Ishikawa (cell line): ENCODE measurements around the gene GDF10.

Experiments
- CEBPB ChIP-seq: IDR thresholded peaks from 2 replicates; pipeline ENCODE4 v1.6.1; 2012
- EGR1 ChIP-seq: IDR thresholded peaks from 2 replicates; pipeline ENCODE4 v1.6.1; 2012
- EP300 ChIP-seq: IDR thresholded peaks from 2 replicates; pipeline ENCODE4 v1.6.1; 2012; ENCODE audit warnings: borderline replicate concordance
- FOXM1 ChIP-seq: IDR thresholded peaks from 2 replicates; pipeline ENCODE4 v1.6.1; 2012; ENCODE audit warnings: low read depth, borderline replicate concordance
- NFIC ChIP-seq: IDR thresholded peaks from 2 replicates; pipeline ENCODE4 v1.6.1; 2012
- RAD21 ChIP-seq: IDR thresholded peaks from 2 replicates; pipeline ENCODE4 v1.6.1; 2012; ENCODE audit warnings: low read depth
- TAF1 ChIP-seq: IDR thresholded peaks from 2 replicates; pipeline ENCODE4 v1.6.1; 2012; ENCODE audit warnings: low read depth, mild to moderate bottlenecking
- TCF12 ChIP-seq: IDR thresholded peaks from 2 replicates; pipeline ENCODE4 v1.6.1; 2012; ENCODE audit warnings: low read depth
- TEAD4 ChIP-seq: IDR thresholded peaks from 2 replicates; pipeline ENCODE4 v1.6.1; 2012
- YY1 ChIP-seq: IDR thresholded peaks from 2 replicates; pipeline ENCODE4 v1.6.1; 2012; ENCODE audit warnings: low read depth
- ZBTB7A ChIP-seq: IDR thresholded peaks from 2 replicates; pipeline ENCODE4 v1.6.1; 2012; ENCODE audit warnings: low read depth
- TF ChIP-seq, protein P1 (sequence below): IDR thresholded peaks from 2 replicates; pipeline ENCODE4 v1.6.1; 2012
- TF ChIP-seq, protein P2 (sequence below): IDR thresholded peaks from 2 replicates; pipeline ENCODE4 v1.6.1; 2012

DNA sequence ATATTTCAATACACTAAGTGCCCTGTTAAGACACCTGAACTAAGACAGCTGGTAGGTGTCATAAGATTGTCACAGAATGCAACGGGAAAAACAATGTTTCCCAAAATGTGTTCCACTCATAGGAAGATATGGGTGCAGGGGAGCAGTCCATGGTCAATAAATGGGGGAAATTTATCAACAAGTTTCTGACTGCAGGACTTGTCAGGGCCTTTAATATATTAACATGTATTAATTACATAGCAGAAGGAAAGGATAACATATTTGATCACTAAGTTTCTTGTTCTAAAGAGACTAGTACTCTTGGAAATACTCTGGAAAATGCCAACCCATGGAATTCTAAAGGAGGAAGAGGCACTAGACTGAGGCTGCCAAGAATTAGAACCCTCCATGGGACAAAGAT lies 54.9 kb downstream of the GDF10 start:
- TF ChIP-seq NFIC: no peak
- TF ChIP-seq TCF12: no peak
- TF ChIP-seq, protein P1, sequence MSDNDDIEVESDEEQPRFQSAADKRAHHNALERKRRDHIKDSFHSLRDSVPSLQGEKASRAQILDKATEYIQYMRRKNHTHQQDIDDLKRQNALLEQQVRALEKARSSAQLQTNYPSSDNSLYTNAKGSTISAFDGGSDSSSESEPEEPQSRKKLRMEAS: no peak
- TF ChIP-seq EP300: no peak
- TF ChIP-seq RAD21: no peak
- no peak for TF ChIP-seq TAF1
- no peak for TF ChIP-seq CEBPB
- no peak for TF ChIP-seq YY1
- no peak for TF ChIP-seq EGR1
- TF ChIP-seq, protein P2, sequence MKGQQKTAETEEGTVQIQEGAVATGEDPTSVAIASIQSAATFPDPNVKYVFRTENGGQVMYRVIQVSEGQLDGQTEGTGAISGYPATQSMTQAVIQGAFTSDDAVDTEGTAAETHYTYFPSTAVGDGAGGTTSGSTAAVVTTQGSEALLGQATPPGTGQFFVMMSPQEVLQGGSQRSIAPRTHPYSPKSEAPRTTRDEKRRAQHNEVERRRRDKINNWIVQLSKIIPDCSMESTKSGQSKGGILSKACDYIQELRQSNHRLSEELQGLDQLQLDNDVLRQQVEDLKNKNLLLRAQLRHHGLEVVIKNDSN: no peak
- TF ChIP-seq TEAD4: no peak
- TF ChIP-seq FOXM1: no peak
- no peak for TF ChIP-seq ZBTB7A
